ENCODE results near the gene RTF1.
"Not testable (repeated sequence)": the region's sequence is repeated elsewhere in the genome, so short reads cannot be mapped to it uniquely, and the experiment has no call there.

GRCh38 chr15:41469644-41470043 is 52.7 kb downstream of the RTF1 start:
- not testable (repeated sequence) for TF ChIP-seq ZBTB49 (tag by site-specific recombination; IDR thresholded peaks at IDR 0.05; ENCODE audit: low read depth); CTCF (tag by site-specific recombination; IDR thresholded peaks at IDR 0.05); YY1 (tag by site-specific recombination; IDR thresholded peaks at IDR 0.05); REST (tag by site-specific recombination; IDR thresholded peaks at IDR 0.05); BCL11A (tag by site-specific recombination; IDR thresholded peaks at IDR 0.05; ENCODE audit: low read depth); ZNF362 (tag by site-specific recombination; IDR thresholded peaks at IDR 0.05)

All from HEK293 (cell line).